K562 (cell line): ENCODE data around the gene LAX1. TPM values are rescaled to one million over a fixed set of nuclear protein-coding genes. Genes with fewer than 3 reads are reported as not detected.

Source experiments
- ATAC-seq: fragments of 200-7000 bp; cut with Tn5 transposase; 3 replicates; pipeline ENCODE4 v1.9.1; 2020; ENCODE audit warnings: moderate library complexity
- BruUV-seq: library from RNA; stranded (reverse); fragments of 400-500 nt; replicated peaks from 2 replicates; lab custom pipeline; 2021; lab: Mats Ljungman, UMichigan
- CTCF ChIA-PET: fragments of 300-600 bp; formaldehyde crosslinking; extraction: SDS; loops from one replicate; lab custom pipeline; 2021; ENCODE audit warnings: low intra/inter-chr PET ratio; lab: Yijun Ruan, JAX
- POLR2A ChIA-PET: fragments of 300-600, 350-650 bp; sonication (Branson Sonifier 250); formaldehyde crosslinking; extraction: SDS; loops from one replicate; lab custom pipeline; 2021; ENCODE audit warnings: antibody characterized with exemption, inconsistent platforms; lab: Yijun Ruan, JAX
- DNase-seq, 4 experiments: peaks; one replicate each; pipeline versions ENCODE4 v3.0.0 to v3.0.0-alpha.2; 2011 to 2018; ENCODE audit warnings: low spot score in 3 of 4, mixed read lengths in 3 of 4; ENCODE audit errors: extremely low read depth in 1 of 4
- FAIRE-seq: peaks from 2 replicates; lab custom pipeline; 2011; peaks lifted over from hg19 to GRCh38; lab: Jason Lieb, UNC
- H2AFZ ChIP-seq: 2 replicates; pipeline ENCODE4 v1.6.0; 2011; ENCODE audit warnings: low read depth, low read length, control low read depth, inconsistent platforms
- H3K27ac ChIP-seq: fragments of 200-600 bp; 3 replicates; pipeline ENCODE4 v1.8.0; 2011; ENCODE audit warnings: low read depth, mild to moderate bottlenecking, control low read depth, inconsistent platforms, low read length, moderate library complexity, mixed read lengths; ENCODE audit errors: extremely low read depth
- H3K27me3 ChIP-seq, 2 experiments: fragments of 300-600 bp in 1 of 2; 2 replicates in 1 of 2; 3 replicates in 1 of 2; pipeline versions ENCODE4 v1.6.0 to v1.8.0; 2011; ENCODE audit warnings: inconsistent platforms in 2 of 2, low read length in 2 of 2, mild to moderate bottlenecking in 1 of 2, mixed read lengths in 1 of 2, moderate library complexity in 1 of 2; ENCODE audit not compliant: control insufficient read depth in 2 of 2, insufficient read depth in 2 of 2
- H3K36me3 ChIP-seq: fragments of 300-600 bp; 3 replicates; pipeline ENCODE4 v1.8.0; 2011; ENCODE audit warnings: mild to moderate bottlenecking, low read length, inconsistent platforms; ENCODE audit not compliant: control insufficient read depth, insufficient read depth
- H3K4me1 ChIP-seq, 2 experiments: fragments of 200-600 bp in 1 of 2; replicated peaks in 1 of 2; 2 replicates in 1 of 2; 3 replicates in 1 of 2; pipeline versions ENCODE4 v1.5.1 to v1.8.0; 2011; ENCODE audit warnings: inconsistent platforms in 2 of 2, low read length in 2 of 2, mild to moderate bottlenecking in 1 of 2, mixed read lengths in 1 of 2, moderate library complexity in 1 of 2; ENCODE audit not compliant: control insufficient read depth in 2 of 2, insufficient read depth in 2 of 2
- H3K4me2 ChIP-seq: 2 replicates; pipeline ENCODE4 v1.6.1; 2011; ENCODE audit warnings: low read length, control low read depth, inconsistent platforms, mixed read lengths; ENCODE audit not compliant: insufficient read depth
- H3K4me3 ChIP-seq: fragments of 200-600 bp; sonication (generic), shearing (Covaris generic); 2 replicates; pipeline ENCODE4 v1.5.1; 2016; ENCODE audit warnings: control low read depth, inconsistent platforms
- H3K79me2 ChIP-seq: fragments of 200-600 bp; 3 replicates; pipeline ENCODE4 v1.8.0; 2011; ENCODE audit warnings: low read length, inconsistent platforms; ENCODE audit not compliant: control insufficient read depth, insufficient read depth
- H3K9ac ChIP-seq, 2 experiments: 2 replicates each; pipeline versions ENCODE4 v1.6.0 to v1.6.1; 2011; ENCODE audit warnings: low read depth in 2 of 2, low read length in 2 of 2, control low read depth in 1 of 2, inconsistent platforms in 1 of 2, mild to moderate bottlenecking in 1 of 2, mixed read lengths in 1 of 2; ENCODE audit not compliant: insufficient read depth in 1 of 2
- H3K9me1 ChIP-seq: one replicate; pipeline ENCODE4 v1.6.0; 2011; ENCODE audit warnings: inconsistent platforms, mild to moderate bottlenecking, low read length, moderate library complexity; ENCODE audit not compliant: control insufficient read depth, insufficient read depth
- H3K9me3 ChIP-seq: replicated peaks from 2 replicates; pipeline ENCODE4 v1.5.1; 2011; ENCODE audit warnings: low read depth, low read length, inconsistent platforms; ENCODE audit not compliant: control insufficient read depth, insufficient read depth
- H4K20me1 ChIP-seq: replicated peaks from 2 replicates; pipeline ENCODE4 v1.6.1; 2011; ENCODE audit warnings: low read length, inconsistent platforms, mixed read lengths; ENCODE audit not compliant: control insufficient read depth, insufficient read depth
- CREM ChIP-seq: IDR thresholded peaks from 2 replicates; pipeline ENCODE4 v1.6.1; 2014; ENCODE audit warnings: antibody characterized with exemption, low read depth
- ETV5 ChIP-seq: sonication (generic); formaldehyde crosslinking; IDR thresholded peaks from 2 replicates; pipeline ENCODE4 v1.4.0; 2020; ENCODE audit warnings: low read depth, mild to moderate bottlenecking, missing genetic modification reagents
- HMG20A ChIP-seq: fragments of 450-650 bp; formaldehyde crosslinking; conservative IDR thresholded peaks from 2 replicates; pipeline ENCODE4 v1.4.0; 2020; ENCODE audit warnings: mild to moderate bottlenecking, mixed read lengths
- RBM39 ChIP-seq: fragments of 200-400 bp; formaldehyde crosslinking; optimal IDR thresholded peaks from 2 replicates; pipeline ENCODE3; 2018; ENCODE audit warnings: low read depth, low read length
- SAFB2 ChIP-seq: fragments of 200-400 bp; formaldehyde crosslinking; IDR thresholded peaks from 2 replicates; pipeline ENCODE4 v1.6.1; 2018; ENCODE audit warnings: borderline replicate concordance, low read length, low read depth, moderate library complexity; ENCODE audit not compliant: severe bottlenecking
- SAP30 ChIP-seq: fragments of 200-600 bp; sonication (generic); IDR thresholded peaks from 2 replicates; pipeline ENCODE4 v1.6.1; 2012; ENCODE audit warnings: borderline replicate concordance, low read depth, mild to moderate bottlenecking, moderate library complexity, low read length, control low read depth, inconsistent platforms; ENCODE audit not compliant: insufficient read depth, poor library complexity, severe bottlenecking
- SMARCB1 ChIP-seq: IDR thresholded peaks from 2 replicates; pipeline ENCODE4 v1.6.1; 2011; ENCODE audit warnings: improper control_type of control experiment, low read depth; ENCODE audit not compliant: insufficient read length
- TGIF2 ChIP-seq: sonication (generic); formaldehyde crosslinking; IDR thresholded peaks from 2 replicates; pipeline ENCODE4 v1.8.1; 2022; ENCODE audit warnings: mild to moderate bottlenecking, missing genetic modification reagents, moderate library complexity
- THAP7 ChIP-seq: fragments of 250-450 bp; sonication (Bioruptor Pico); IDR thresholded peaks from 2 replicates; pipeline ENCODE4 v1.5.0; 2021
- YY1 ChIP-seq, 3 experiments: IDR thresholded peaks; 2 replicates each; pipeline ENCODE4 v1.6.1; 2011; ENCODE audit warnings: low read length in 2 of 3, mild to moderate bottlenecking in 2 of 3, moderate library complexity in 2 of 3, borderline replicate concordance in 1 of 3, control low read depth in 1 of 3, low read depth in 1 of 3; ENCODE audit not compliant: insufficient read depth in 3 of 3, insufficient replicate concordance in 2 of 3, control insufficient read depth in 1 of 3, insufficient read length in 1 of 3; ENCODE audit errors: extremely low read depth in 1 of 3
- ZBTB26 ChIP-seq: fragments of 450-650 bp; formaldehyde crosslinking; IDR thresholded peaks from 2 replicates; pipeline ENCODE4 v1.4.0; 2022; ENCODE audit warnings: missing genetic modification characterization
- WGBS: fragments of 100-300 bp; shearing (Covaris generic); methylation state at CpG from one replicate; pipeline ENCODE4 v1.1.6; 2016; ENCODE audit warnings: low coverage, mixed read lengths; ENCODE audit not compliant: insufficient coverage; ENCODE audit errors: missing lambda C conversion rate; 5-methylcytosine and 5-hydroxymethylcytosine counted together
- in situ Hi-C: fragments of 300-500 bp; cut with MboI; formaldehyde crosslinking; loops from 4 replicates; pipeline ENCODE4 v1.15.0; 2018; ENCODE audit warnings: inconsistent platforms, mixed read lengths
- intact Hi-C: fragments of 100-400 bp; cut with micrococcal nuclease; formaldehyde crosslinking; loops from 2 replicates; pipeline ENCODE4 v1.14.2; 2022
- polyA plus RNA-seq, 8 experiments: library from polyadenylated mRNA; depleted of rRNA in 4 of 8; stranded (reverse) in 5 of 8; unstranded in 3 of 8; fragments of >200 nt; fragmentation: Nextera tagmentation in 2 of 8; fragmentation: Illumina TruSeq in 1 of 8; extraction: Ambion mirVana in 2 of 8; extraction: Trizol in 1 of 8; gene quantifications; 2 replicates each; pipeline versions ENCODE4 v1.2.1 to v1.2.3, GENCODE V29; 2011 to 2014; ENCODE audit warnings: inconsistent platforms in 1 of 8, missing spikeins in 1 of 8
- total RNA-seq, 7 experiments: library from RNA; depleted of rRNA in 6 of 7; stranded (reverse); fragments of >200 nt in 6 of 7; fragmentation: Illumina TruSeq in 2 of 7; extraction: Trizol in 2 of 7; gene quantifications; 2 replicates each; pipeline versions ENCODE4 v1.2.1 to v1.2.3, GENCODE V29; 2011 to 2021; ENCODE audit warnings: low replicate concordance in 1 of 7

LAX1 gene
- total and polyA plus RNA-seq, 9 of the 15 experiments (the other 6 are each of a cell fraction or from before 2014, with no cell fraction given) = not detected

- no peak for TF ChIP-seq SMARCB1
- TF ChIP-seq SAP30 = no peak
- no peak for TF ChIP-seq RBM39
- no peak for TF ChIP-seq HMG20A (CRISPR knock-in tag)
- no peak for TF ChIP-seq SAFB2
Measured at GRCh38 chr1:203742436-203742835, 22.5 kb upstream of the LAX1 start (continued).

- 49% methylated on average over 5 of the region's 5 CpGs for WGBS
- no peak overlapping the region for H3K27ac ChIP-seq
- H2AFZ ChIP-seq = no peak overlapping the region
- H3K4me2 ChIP-seq = no peak overlapping the region
- ATAC-seq (no peak), DNase-seq (no peak), FAIRE-seq (no peak)
- no peak overlapping the region for H3K9ac ChIP-seq
- no peaks in the 10 kb centered on the region for H3K4me1 ChIP-seq
- H3K27me3 ChIP-seq = no peaks in the 10 kb centered on the region
- intact Hi-C loops = no loop called here
- H3K36me3 ChIP-seq = 0 out of 3 replicates have a peak, but pooled peaks cover 5% of the 10 kb centered on the region
- in situ Hi-C loops = no loop called here
- H3K9me3 ChIP-seq = no peaks in the 10 kb centered on the region
- H3K4me3 ChIP-seq = no peak overlapping the region
- H3K9me1 ChIP-seq = no peaks in the 10 kb centered on the region
- no TSS peak for BruUV-seq
- POLR2A ChIA-PET = interaction anchor here (0.6 to 1.2 kb wide), 5 partner anchors 11 to 52 kb away, joined by 3 read pairs; no protein-coding TSS in a partner anchor
- no peaks in the 10 kb centered on the region for H3K79me2 ChIP-seq
- CTCF ChIA-PET = no interaction called here
- H4K20me1 ChIP-seq = no peaks in the 10 kb centered on the region
- no peak for TF ChIP-seq YY1 (IDR thresholded peaks at IDR 0.05; ENCODE audit: borderline replicate concordance in 1 of 3, control insufficient read depth in 1 of 3, extremely low read depth in 1 of 3, insufficient read depth in 3 of 3, insufficient read length in 1 of 3, insufficient replicate concordance in 2 of 3, low read depth in 1 of 3, low read length in 2 of 3)
- no peak for TF ChIP-seq ZBTB26 (CRISPR knock-in tag)
- no peak for TF ChIP-seq ETV5 (CRISPR knock-in tag)
- no peak for TF ChIP-seq CREM
- no peak for TF ChIP-seq SAFB2
- TF ChIP-seq THAP7 (CRISPR knock-in tag) = no peak
- no peak for TF ChIP-seq TGIF2 (CRISPR knock-in tag)
Measured at GRCh38 chr1:203743091-203743571, 21.9 kb upstream of the LAX1 start.
